Breast epithelium (tissue), 3 donors: ENCODE data around the gene RHEB.

Experiments
- CTCF ChIP-seq, 3 donors: fragments of 450-650 bp; IDR thresholded peaks; one replicate each; pipeline ENCODE4 v1.5.1; 2016 to 2017; ENCODE audit warnings: antibody characterized with exemption in 3 of 3, mild to moderate bottlenecking in 3 of 3, moderate library complexity in 3 of 3
- POLR2A ChIP-seq: fragments of 450-650 bp; IDR thresholded peaks from one replicate; pipeline ENCODE4 v1.6.1; 2016; ENCODE audit warnings: antibody characterized with exemption, mild to moderate bottlenecking, moderate library complexity
- POLR2AphosphoS5 ChIP-seq, 3 donors: sonication (generic); formaldehyde crosslinking; IDR thresholded peaks; one replicate each; pipeline ENCODE4 v1.6.1; 2017; ENCODE audit warnings: antibody characterized with exemption in 3 of 3

DNA sequence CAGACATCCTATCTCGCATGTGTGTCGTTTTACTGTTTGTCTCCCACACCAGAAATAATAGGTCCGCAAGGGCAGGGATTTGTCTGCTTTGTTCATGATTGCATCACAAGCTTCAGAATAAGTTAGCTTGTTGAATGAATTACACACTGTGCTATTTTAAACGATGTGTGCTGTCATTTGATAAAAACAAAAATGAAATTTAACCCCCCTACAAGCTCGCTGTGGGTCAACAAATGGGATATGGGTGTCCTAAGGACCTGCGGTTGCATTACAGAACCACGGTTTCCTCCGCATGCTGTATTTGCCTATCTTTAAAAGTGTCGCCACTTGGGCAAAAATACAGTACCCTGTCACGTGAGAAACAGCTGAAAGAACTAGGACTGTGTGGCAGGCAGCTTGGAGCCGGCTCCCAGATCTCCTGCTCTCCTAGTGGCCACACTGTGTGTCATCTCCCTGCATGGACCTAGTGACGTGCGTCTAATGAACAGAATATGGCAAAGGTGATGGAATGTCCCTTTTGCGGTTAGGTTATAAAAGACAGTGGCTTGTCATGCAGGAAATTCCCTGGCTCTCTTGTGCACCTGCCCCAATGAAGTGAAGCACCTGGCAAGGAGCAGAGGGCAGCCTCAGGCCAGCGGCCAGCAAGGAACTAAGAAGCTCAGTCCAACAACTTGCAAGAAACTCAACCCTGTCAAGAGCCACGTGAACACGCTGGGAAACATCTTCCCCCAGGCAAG lies 46.9 kb downstream of the RHEB start:
- TF ChIP-seq CTCF (IDR thresholded peaks at IDR 0.05) (no peak), POLR2AphosphoS5 (IDR thresholded peaks at IDR 0.05) (no peak), POLR2A (no peak)
